COLO668 (cell line): ENCODE results near the gene PHACTR3.
A peak's percentile ranks its signal among the peaks of the same experiment; 100 is the strongest.

Source experiments
- DNase-seq: peaks from one replicate; lab custom pipeline; 2025; ENCODE audit not compliant: unreplicated experiment; lab: John Stamatoyannopoulos, UW

Gene PHACTR3

GRCh38 chr20:59774921-59775686 is 170.8 kb downstream of the PHACTR3 start:
- DNase-seq = no peak

- no peak for DNase-seq
These were observed 171.3 kb downstream of the PHACTR3 start for GRCh38 chr20:59775687-59776055.

- DNase-seq = no peak
These were observed 171.8 kb downstream of the PHACTR3 start for GRCh38 chr20:59776059-59776603.

- DNase-seq = no peak
These were observed 172.4 kb downstream of the PHACTR3 start for GRCh38 chr20:59776626-59777330.

- DNase-seq = no peak
These were observed 173.0 kb downstream of the PHACTR3 start for GRCh38 chr20:59777331-59777725.

GRCh38 chr20:59777814-59778575 is 173.7 kb downstream of the PHACTR3 start:
- DNase-seq = no peak

- no peak for DNase-seq
These were observed 174.4 kb downstream of the PHACTR3 start for GRCh38 chr20:59778615-59779200.

- DNase-seq = no peak
These were observed 175.5 kb downstream of the PHACTR3 start for GRCh38 chr20:59779656-59780380.

GRCh38 chr20:59780494-59781185 is 176.3 kb downstream of the PHACTR3 start:
- no peak for DNase-seq

GRCh38 chr20:59781226-59781625 is 176.9 kb downstream of the PHACTR3 start:
- DNase-seq = no peak

GRCh38 chr20:59782986-59783640 is 178.8 kb downstream of the PHACTR3 start:
- DNase-seq = peak; percentile 71

- DNase-seq = no peak
These were observed 179.3 kb downstream of the PHACTR3 start for GRCh38 chr20:59783641-59784010.

GRCh38 chr20:59784365-59784764 is 180.0 kb downstream of the PHACTR3 start:
- DNase-seq = no peak

- DNase-seq = no peak
These were observed 180.7 kb downstream of the PHACTR3 start for GRCh38 chr20:59784791-59785668.

- DNase-seq = no peak
These were observed 181.3 kb downstream of the PHACTR3 start for GRCh38 chr20:59785669-59785959.

GRCh38 chr20:59785986-59786795 is 181.9 kb downstream of the PHACTR3 start:
- peak; percentile 34 for DNase-seq

- no peak for DNase-seq
These were observed 182.6 kb downstream of the PHACTR3 start for GRCh38 chr20:59786801-59787537.
